Stimulated activated CD4-positive, alpha-beta T cell treated with anti-CD3 and anti-CD28 coated beads, Interleukin-1b, Interleukin-23, amount 100 ng/mL, for 4 hours (primary cell): ENCODE measurements around the gene COIL.
A peak's percentile ranks its signal among the peaks of the same experiment; 100 is the strongest.
"Not testable (repeated sequence)": the region's sequence is repeated elsewhere in the genome, so short reads cannot be mapped to it uniquely, and the experiment has no call there.

Source experiments
- DNase-seq, 2 donors: peaks; one replicate each; pipeline ENCODE4 v3.0.0-alpha.2; 2020; ENCODE audit warnings: low read depth in 2 of 2

The COIL gene, protein sequence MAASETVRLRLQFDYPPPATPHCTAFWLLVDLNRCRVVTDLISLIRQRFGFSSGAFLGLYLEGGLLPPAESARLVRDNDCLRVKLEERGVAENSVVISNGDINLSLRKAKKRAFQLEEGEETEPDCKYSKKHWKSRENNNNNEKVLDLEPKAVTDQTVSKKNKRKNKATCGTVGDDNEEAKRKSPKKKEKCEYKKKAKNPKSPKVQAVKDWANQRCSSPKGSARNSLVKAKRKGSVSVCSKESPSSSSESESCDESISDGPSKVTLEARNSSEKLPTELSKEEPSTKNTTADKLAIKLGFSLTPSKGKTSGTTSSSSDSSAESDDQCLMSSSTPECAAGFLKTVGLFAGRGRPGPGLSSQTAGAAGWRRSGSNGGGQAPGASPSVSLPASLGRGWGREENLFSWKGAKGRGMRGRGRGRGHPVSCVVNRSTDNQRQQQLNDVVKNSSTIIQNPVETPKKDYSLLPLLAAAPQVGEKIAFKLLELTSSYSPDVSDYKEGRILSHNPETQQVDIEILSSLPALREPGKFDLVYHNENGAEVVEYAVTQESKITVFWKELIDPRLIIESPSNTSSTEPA

DNA sequence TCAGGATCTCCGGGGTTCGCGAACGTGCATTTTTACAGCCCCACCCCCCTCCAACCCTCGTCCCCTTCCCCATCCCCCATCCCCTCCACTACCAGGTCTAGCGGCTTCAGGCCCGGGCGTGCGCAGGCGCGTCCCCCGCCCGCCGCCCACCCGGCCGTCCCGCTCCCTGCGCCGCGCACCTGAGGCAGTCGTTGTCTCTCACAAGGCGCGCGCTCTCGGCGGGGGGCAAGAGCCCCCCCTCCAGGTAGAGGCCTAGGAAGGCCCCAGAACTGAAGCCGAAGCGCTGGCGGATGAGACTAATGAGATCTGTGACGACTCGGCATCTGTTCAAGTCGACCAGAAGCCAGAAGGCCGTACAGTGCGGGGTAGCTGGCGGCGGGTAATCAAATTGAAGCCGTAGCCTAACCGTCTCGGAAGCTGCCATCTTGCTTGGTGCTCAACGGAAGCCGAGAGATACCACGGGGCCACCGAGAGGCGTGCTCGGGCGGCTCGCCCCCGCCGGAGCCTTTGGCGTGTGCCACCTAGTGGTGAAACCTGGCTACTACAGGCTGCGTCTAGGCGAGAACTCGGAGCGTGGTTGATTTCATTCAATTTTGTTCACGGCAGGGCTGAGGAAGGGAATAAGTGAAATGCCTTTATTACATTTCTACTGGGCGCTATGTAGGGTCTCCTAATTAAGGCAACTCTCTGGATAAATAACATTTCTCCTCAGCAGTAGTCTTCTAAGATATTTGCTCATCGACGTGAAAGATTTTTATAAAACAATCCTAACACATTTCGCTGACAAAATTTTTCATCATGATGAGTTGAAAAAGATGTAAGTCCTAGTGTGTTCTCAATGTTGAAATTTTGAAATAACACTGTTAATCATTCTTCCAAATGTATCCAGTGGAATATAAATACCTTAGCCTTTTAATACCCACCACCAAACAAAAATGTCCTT is at the start of gene COIL:
COIL (minus strand) TSS at position 455 of the 943 bp plus-strand sequence; CDS start at position 424, 31 bp downstream.
- peak; percentile 92 to 97 for DNase-seq

DNA sequence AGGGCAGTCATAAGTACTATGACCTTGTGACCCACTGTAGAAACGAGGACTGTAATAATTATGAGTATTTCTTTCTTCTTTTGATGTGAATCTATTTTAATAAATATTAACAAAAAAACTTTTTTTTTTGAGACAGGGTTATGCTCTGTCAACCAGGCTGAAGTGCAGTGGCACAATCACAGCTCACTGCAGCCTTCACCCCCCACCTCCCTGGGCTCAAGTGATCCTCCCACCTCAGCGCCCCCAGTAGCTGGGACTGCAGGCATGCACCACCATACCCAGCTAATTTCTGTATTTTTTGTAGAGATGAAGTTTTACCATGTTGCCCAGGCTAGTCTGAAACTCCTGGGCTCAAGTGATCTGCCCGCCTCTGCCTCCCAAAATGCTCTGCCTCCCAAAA is 49.6 kb upstream of the COIL start:
- no peak for DNase-seq

GRCh38 chr17:57009737-57010445 is 49.0 kb upstream of the COIL start:
- peak; percentile 23 to 32 for DNase-seq

DNA sequence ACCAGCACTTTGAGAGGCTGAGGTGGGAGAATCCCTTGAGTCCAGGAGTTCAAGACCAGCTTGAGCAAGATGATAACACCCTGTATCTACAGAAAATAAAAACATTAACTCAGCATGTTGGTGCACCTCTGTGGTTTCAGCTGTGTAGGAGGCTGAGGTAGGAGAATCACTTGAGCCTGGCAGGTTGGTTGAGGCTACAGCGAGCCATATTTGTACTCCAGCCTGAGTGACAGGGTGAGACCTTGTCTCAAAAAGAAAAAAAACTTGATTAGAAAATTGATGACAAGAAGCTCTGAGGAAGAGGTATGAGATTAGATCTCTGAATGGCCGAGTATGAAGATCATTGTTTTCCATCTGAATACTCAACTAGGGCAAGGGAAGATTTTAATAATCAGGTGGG is 48.1 kb upstream of the COIL start:
- DNase-seq = no peak

- no peak for DNase-seq
Measured at GRCh38 chr17:57006040-57006439, 45.2 kb upstream of the COIL start.

DNA sequence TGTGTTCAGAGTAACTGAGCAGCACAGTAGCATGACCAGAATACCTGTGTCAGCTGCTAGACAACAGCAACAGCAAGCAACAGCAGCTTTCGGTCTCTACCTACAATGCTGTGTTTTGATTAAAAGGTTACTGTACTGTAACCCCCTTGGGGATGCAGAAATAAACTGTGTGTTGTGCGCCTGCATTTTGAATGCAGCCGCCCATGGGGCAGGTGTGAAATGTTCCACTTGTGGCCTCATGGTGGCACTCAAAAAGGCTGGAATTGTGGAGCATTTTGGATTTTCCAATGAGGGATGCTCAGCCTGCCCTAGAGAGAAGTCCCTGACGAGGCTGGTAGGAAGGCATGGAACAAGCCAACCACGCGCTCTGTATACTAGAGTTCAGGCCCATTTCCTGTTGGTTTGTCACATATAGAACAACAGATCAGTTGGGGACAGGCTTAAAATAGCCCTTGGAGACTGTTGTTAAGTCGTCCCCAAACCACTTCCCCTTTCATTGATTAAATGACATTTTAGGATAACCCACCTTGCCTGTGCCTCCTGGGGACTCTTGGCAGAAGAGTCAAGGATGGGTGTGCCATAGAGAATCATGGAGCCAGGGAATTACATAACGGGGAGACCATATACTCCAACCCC is 44.2 kb upstream of the COIL start:
- no peak for DNase-seq

- DNase-seq = no peak
Measured at GRCh38 chr17:57002904-57003303, 42.1 kb upstream of the COIL start.

DNA sequence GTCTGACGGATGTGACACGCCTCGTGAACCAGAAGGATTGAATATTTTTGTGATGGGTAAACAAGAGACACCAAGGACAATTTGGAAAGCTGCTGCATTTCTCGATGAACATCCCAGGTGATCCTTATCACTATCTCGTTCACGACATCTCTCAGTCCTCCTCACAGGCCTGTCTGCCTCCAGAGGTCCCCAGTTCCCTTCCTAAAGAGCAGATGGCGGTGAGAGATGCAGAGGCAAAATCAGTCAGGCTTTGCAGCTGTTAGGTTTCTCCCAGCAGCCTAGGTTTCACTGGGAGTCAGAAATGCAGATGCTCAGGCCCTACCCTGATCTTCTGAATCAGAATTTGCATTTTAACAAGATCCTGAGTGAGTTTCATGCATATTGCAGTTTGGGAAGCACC is 40.7 kb upstream of the COIL start:
- no peak for DNase-seq

DNA sequence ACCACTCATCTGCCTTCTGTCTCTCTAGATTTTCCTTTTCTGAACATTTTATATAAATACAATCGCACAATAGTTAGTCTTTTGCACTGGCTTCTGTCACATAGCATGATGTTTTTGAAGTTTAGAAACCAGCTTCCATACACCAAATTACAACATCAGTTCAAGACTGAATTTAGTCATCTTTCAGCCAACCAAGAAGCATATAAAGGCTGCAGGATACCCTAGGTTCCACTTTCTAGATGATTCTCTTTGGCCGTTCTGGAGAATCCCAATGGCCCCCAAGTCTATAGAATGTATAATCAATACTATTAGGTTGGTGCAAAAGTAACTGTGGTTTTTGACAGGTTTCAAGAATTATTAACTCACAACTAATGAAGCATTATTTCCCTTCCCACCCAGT is 36.5 kb upstream of the COIL start:
- no peak for DNase-seq

GRCh38 chr17:56995766-56996165 is 34.9 kb upstream of the COIL start:
- no peak for DNase-seq

- DNase-seq = no peak
Measured at GRCh38 chr17:56994009-56994792, 33.4 kb upstream of the COIL start.

DNA sequence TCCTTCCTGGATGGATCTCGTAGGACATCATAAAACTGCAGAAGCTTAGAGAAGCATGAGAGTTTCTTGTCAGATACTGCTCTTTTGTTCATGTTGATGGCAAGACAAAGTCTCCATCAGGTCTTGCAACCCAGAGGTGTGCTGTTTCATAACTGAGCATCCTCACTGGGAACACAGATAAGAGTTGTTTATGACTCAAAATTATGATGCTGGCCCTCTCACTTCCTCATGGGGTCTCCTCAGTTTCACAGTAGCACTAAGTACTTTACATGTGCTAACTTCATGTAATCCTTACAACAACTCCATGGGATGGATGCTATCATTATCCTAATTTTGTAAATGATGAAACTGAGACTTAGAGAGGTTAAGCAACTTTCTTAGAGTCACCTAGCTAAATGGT is 31.5 kb upstream of the COIL start:
- no peak for DNase-seq

DNA sequence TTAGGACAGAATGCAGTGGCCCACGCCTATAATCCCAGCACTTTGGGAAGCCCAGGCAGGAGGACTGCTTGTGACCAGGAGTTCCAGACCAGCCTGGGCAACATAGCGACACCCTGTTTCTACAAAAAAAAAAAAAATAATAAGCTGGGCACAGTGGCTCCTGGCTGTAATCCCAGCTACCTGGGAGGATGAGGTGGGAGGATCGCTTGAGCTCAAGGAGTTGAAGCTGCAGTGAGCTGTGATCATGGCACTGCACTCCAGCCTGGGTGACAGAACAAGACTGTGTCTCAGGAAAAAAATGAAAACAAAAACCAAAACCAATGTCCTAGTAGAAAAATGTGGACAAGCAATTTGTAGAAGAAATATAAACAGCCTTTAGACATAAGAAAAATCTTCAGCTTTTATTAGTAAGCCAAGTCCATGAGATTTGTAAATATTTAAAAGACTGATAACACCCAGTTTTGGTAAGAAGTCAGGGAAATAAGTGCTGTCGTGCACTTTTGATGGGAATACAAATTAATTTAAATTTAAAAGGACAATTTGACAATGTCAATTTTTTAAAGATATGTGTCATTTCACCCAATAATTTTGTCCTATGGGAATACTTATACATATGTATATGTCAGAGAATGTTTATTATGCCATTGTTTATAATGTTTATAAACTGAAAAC is 28.2 kb upstream of the COIL start:
- no peak for DNase-seq

GRCh38 chr17:56987283-56987834 is 26.5 kb upstream of the COIL start:
- DNase-seq = no peak

DNA sequence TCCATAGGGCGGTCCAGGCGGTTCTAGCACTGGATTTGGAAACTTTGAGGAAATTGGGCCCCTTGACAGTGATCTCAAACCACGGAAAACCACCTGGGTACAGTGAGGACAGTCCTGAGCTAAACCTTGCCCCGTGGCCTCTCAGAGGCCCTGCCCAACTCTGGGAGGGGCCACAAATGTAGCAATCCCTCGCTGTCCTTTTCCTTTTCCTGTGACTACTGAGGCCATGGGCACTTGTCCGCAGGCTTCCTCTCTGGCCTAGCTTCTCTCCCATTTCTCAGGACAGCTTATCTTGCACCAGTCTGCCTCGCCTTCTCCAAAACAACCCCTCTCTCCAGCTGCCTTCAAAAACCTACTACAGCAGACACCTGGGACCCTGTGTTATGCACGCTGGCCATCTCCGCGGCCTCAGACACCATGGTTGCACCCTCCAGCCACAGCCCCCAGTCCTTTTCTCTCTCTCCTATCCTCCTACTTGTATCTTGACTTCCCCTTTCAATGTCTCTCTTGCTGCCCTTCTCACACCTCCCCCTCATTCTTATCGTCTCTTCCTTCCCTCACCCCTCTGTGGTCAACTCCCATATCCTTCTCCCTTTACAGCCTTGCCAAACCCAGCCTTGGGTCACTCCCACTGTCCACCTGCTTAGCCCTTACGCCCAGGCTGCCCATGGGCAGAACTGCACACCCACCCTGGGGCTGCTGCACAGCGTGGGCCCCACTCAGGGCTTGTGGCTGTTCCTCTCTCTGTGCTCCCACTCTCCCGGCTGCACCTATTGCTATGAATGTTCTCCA is 24.7 kb upstream of the COIL start:
- no peak for DNase-seq

DNA sequence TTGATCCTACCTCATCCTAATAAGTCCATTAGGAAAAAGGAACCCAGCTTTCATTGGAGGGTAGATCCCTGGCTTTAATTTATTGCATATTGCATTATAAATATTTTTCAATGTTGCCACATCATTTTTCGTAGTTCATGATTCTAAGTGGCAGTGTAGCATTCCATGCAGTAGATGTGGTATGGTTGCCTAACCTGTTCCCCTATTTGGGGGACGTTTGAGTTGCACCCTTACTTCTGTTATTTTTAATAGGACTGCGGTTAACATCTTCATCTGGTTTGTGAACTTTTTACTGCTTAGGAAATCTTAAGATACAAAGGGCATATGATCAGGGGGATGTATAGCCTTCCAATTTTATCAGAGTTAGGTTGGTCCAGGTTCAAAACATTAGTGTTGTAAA is 22.5 kb upstream of the COIL start:
- no peak for DNase-seq

- DNase-seq = no peak
Measured at GRCh38 chr17:56982312-56982711, 21.5 kb upstream of the COIL start.

DNA sequence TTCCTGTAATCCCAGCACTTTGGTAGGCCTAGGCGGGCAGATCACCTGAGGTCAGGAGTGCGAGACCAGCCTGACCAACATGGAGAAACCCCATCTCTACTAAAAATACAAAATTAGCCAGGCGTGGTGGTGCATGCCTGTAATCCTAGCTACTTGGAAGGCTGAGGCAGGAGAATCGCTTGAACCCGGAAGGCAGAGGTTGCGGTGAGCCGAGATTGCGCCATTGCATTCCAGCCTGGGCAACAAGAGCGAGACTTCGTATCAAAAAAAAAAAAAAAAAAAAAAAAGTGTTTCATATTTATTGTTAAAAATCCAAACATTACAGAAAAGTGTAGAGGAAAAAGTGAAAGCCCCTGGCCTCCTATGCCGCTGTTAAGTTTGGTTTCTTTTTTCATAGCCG is 19.7 kb upstream of the COIL start:
- DNase-seq = not testable (repeated sequence)

GRCh38 chr17:56979091-56979480 is 18.2 kb upstream of the COIL start:
- DNase-seq = no peak
